GM21786 (cell line): ENCODE results near the gene ST7L.

ENCODE experiments used
- ATAC-seq: cut with Tn5 transposase; IDR thresholded peaks from one replicate; pipeline ENCODE4 v1.9.1; 2021; ENCODE audit not compliant: unreplicated experiment

ST7L gene

GRCh38 chr1:112546076-112546475 lies 72.9 kb downstream of the ST7L start:
- ATAC-seq = no peak

DNA sequence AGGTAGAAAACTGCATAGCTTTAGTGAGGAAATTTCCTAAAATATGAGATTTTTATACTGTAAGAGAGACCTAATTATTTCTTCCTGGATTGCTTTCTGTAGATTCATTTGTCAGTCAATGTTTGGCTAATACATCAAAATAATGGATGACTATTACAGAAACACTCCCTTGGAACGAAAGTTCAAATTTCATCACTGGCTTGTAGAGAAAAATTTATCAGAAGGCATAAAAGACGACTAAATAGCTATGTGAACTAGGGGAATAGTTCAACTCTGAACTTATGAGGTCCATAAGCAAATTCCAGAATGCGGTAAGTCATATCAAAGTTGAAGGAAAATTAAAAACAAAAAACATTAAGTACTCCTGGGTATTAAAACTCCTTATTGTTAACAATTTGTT lies 74.2 kb downstream of the ST7L start:
- ATAC-seq = no peak

DNA sequence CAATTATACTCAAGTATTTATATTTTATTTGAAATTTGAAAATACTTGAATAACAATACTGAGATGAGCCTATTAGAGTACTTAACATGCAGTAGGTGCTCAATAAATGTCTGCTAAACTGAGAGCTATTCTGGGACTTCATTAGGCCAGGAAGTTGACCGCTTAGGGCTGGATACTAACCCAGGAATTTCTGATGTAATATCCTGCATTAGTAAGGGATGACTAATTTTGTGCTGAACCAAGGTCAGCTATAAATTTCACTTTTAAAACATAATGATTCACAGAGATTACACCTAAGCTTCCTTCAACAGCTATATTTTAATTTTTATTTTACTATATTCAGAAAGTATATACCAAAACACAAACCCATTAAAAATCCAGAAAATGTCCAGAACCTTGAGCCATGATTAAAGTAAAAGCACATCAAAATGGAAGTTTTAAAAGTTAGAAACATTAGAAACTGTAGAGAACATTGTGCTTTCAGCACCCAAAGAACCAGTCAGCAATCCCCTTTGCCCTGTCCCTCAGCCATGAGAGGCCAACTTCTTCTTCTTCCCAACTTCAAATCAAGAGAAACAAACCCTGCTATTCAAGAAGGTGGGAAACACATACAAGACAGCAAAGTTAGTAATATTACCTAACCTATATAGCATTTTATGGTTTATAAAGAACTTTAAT lies 74.8 kb downstream of the ST7L start:
- ATAC-seq = no peak

DNA sequence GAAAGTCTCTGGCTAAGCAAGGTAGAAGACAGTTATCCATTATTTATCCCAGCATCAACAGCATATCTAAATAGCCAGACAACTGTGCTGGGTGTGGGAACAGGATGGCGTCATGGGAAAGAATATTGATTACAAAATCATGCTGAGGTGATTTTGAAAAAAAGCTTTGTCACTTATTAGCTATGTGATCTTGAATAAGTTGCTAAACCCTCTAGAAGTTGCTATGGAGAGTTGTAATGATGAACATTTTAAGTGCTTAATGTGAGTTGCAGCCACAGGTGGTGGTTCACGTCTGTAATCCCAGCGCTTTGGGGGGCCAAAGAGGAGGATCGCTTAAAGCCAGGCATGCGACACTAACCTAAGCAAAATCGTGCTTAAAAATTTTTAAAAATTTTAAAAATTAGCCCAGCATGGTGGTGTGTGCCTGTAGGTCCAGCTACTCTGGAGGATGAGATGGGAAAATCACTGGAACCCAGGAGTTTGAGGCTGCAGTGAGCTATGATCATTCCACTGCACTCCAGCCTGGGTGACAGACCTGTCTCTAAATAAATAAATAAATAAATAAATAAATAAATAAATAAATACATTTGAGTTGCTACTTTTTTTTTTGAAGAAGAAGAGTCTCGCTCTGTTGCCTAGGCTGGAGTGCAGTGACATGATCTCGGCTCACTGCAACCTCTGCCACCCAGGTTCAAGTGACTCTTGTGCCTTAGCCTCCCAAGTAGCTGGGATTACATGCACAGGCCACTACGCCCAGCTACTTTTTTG lies 76.6 kb downstream of the ST7L start:
- ATAC-seq = no peak

- no peak for ATAC-seq
Measured at GRCh38 chr1:112541299-112541698, 77.6 kb downstream of the ST7L start.

GRCh38 chr1:112540226-112540794 lies 78.6 kb downstream of the ST7L start:
- no peak for ATAC-seq

- ATAC-seq = no peak
Measured at GRCh38 chr1:112538883-112539282, 80.1 kb downstream of the ST7L start.

DNA sequence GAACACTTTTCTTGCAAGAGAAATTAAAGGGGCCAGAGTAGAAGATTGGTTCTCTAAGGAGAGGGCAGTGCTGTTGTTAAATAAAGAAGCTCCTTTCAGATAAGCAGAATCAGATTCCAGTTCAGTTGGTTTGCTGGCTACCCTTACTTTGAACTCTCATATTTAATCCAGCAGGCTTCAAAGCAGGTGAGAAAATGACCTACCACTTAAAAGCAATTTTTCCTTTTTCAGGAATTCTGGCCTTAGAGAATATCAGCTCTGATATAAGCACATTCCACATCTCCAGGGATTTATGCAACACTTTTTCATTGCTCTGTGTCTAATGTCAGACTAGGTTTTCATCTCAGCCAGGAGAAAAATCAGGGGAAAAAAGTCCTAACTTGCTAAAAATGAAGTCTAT lies 81.5 kb downstream of the ST7L start:
- no peak for ATAC-seq

GRCh38 chr1:112536561-112536960 lies 82.4 kb downstream of the ST7L start:
- ATAC-seq = no peak

- no peak for ATAC-seq
Measured at GRCh38 chr1:112533029-112533428, 85.9 kb downstream of the ST7L start.

GRCh38 chr1:112532064-112532463 lies 86.9 kb downstream of the ST7L start:
- ATAC-seq = no peak

DNA sequence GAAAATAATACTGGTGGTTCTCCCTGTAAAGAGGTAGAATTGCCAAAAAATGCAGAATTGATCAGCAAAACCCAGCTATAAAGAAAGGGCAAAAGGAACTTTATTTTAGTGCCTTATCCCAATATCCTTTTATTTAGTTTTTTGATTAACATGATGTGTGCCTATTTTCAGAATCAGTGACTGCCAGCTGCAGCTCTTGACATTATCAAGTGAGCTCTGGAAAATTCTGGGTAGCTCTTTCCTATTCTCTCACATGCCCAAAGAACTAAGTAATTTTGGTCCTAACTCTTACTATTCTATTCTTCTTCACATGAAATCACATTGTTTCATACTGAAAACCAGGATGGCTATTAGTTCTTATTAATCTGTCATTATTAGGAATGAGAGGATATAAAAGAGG lies 88.1 kb downstream of the ST7L start:
- ATAC-seq = no peak

GRCh38 chr1:112529301-112529700 lies 89.6 kb downstream of the ST7L start:
- ATAC-seq = no peak

GRCh38 chr1:112528076-112528475 lies 90.9 kb downstream of the ST7L start:
- no peak for ATAC-seq

DNA sequence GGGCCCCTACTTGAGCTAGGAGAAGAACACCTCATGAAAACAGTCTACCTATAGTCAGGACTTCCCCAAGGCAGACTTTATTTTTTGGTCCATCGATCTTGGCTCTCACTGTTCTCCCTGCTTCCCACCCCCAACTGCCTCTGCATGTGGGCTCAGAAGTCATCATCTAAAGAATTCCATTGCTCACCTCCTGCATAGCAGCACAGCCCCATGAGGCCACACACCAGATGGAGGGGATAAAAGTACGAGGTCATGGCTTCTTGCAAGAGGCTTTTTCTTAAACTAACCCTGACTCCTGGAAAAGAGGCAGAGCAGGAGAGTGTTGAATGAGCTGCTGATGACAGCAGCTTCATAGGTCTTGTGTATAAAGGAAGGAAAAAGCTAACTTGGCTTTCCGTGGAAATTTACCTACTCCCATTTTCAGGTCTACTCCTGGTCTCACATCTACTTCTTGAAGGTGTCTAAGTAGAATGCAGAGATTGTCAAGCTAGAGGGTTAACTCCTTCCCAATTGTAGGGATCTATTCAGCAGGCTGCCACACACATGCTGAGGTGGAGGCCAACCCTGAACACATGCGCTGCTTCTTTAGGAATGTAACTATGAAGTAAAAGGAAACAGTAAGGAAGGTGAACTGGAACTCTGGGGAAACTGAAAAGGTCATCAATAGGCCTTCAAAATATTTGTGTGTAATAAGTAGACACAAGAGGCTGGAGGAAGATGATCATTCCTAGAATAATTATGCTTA lies 91.5 kb downstream of the ST7L start:
- ATAC-seq = no peak

GRCh38 chr1:112524986-112525385 lies 94.0 kb downstream of the ST7L start:
- ATAC-seq = no peak

GRCh38 chr1:112524251-112524650 lies 94.7 kb downstream of the ST7L start:
- ATAC-seq = no peak

DNA sequence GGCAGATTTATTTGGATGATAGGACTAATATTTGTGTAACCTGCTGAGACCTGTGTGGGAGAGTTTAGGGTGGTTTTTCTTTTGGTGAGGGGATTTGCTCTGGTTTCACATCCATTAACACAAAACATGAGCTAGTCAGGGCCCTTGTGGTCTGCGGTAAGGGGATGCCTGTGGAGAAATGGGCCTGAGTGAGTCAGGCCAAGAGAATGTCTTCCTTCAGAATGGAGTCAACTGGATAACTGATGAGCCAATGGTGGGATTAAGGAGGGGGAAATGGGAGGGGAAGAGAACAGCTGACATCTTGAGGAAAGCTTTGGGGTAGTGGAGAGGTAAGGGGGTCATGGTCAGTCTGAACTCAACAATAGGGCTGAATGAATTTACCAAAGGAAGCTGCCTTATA lies 96.3 kb downstream of the ST7L start:
- ATAC-seq = no peak

DNA sequence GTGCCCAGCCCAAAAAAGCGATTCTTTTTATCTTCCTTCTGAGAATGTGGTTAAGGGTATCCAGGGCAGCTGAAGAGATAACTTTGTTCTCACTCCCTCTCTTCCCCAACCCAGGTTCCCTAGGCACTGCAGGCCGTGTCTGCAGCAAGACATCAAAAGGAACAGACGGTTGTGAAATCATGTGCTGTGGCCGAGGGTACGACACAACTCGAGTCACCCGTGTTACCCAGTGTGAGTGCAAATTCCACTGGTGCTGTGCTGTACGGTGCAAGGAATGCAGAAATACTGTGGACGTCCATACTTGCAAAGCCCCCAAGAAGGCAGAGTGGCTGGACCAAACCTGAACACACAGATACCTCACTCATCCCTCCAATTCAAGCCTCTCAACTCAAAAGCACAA lies 98.8 kb downstream of the ST7L start:
- no peak for ATAC-seq

- ATAC-seq = no peak
Measured at GRCh38 chr1:112518186-112518585, 100.8 kb downstream of the ST7L start.

- no peak for ATAC-seq
Measured at GRCh38 chr1:112517646-112518045, 101.3 kb downstream of the ST7L start.

DNA sequence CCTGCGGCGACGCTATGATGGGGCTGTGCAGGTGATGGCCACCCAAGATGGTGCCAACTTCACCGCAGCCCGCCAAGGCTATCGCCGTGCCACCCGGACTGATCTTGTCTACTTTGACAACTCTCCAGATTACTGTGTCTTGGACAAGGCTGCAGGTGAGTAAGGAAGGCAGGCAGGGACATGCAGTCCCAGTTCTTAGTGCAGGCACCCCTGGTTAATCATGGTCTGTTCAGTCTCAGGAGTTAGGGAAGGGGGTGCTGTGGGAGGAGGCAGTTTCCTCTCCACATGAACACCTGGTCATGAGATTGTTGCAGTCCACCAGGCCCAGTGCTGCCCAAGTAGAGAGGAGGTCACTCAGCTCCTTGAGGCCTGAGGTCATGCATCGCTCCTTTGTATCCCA lies 101.7 kb downstream of the ST7L start:
- ATAC-seq = no peak
